Cardiac atrium fibroblast (primary cell): ENCODE measurements around the gene SPATA24. TPM values are rescaled to one million over a fixed set of nuclear protein-coding genes. Genes with fewer than 3 reads are reported as not detected.

Source experiments
- total RNA-seq: library from RNA; depleted of rRNA; stranded (reverse); fragments of >200 nt; gene quantifications from 2 replicates; pipeline ENCODE4 v1.2.3, GENCODE V29; 2015

The SPATA24 gene
- total RNA-seq = 1.8 and 6.8 TPM in 2 replicates

DNA sequence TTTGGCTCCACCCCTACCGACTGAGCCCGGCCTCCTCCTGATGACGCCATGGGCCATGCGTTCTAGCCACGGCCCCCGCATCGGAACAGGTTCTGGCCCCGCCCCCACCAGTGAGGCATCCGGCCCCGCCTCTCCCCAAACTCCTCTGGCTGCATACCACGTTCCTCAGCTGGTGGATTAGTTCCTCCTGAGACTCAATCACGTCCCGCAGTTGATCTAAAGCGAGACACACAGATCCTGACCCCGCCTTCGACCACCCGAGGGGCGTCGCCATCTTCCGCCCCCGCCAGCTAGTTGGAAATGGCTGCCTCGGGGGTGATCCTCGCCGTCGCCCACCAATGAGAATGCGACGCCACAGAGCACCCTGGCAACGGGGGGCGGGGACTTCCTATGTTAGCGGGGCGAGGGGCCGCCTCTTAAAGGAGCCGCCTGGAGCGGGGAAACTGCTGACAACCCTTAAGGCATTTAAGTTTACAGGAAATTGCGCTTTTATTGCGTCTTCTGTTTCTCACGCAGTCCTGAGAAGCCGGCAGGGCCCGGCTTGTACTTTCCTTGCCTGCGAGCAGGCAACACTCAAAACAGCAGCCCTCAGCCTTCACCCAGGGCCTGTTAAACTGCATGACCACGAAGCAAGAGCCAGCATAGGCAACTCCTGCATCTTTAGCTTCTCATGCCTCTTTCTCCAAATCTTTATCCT, at the start of gene SPATA24:
Gene SPATA24, minus strand, starts transcription at position 303 of the 697 bp plus-strand sequence. Its CDS starts 29 bp downstream, at position 274.

GRCh38 chr5:139439013-139439903, 35.4 kb upstream of the SPATA24 start, which contains the start of gene DNAJC18:
Gene DNAJC18 (minus strand): TSS chr5:139439525. CDS start chr5:139439445, 80 bp downstream.

GRCh38 chr5:139394654-139395566, 9.0 kb downstream of the SPATA24 start, which contains the start of gene PROB1:
Gene PROB1 (minus strand): TSS chr5:139395104. CDS start chr5:139395081, 23 bp downstream.

GRCh38 chr5:139389701-139390638, 13.9 kb downstream of the SPATA24 start, which contains the start of gene MZB1:
Gene MZB1 (minus strand): TSS chr5:139389913. CDS start chr5:139389856, 57 bp downstream.

GRCh38 chr5:139383275-139383992, 20.5 kb downstream of the SPATA24 start, which contains the start of gene SLC23A1:
Gene SLC23A1 (minus strand): TSS chr5:139383297. CDS start chr5:139383253, 44 bp downstream.

Other genes starting within 250 kb of the SPATA24 start
- 65.5 and 71.4 TPM in 2 replicates for gene SIL1, start 205.7 kb downstream of the SPATA24 start, total RNA-seq
- 129 and 153 TPM in 2 replicates for gene MATR3, start 110.3 kb downstream of the SPATA24 start, total RNA-seq
- gene PAIP2, start 62.2 kb downstream of the SPATA24 start, total RNA-seq = 73.2 and 90.1 TPM in 2 replicates
- not detected in 2 replicates for gene SLC23A1, start 20.8 kb downstream of the SPATA24 start, total RNA-seq
- 0.36 TPM in 1 of 2 replicates, not detected in the other for gene MZB1, start 14.2 kb downstream of the SPATA24 start, total RNA-seq
- 1.5 and 2.5 TPM in 2 replicates for gene PROB1, start 9.0 kb downstream of the SPATA24 start, total RNA-seq
- gene DNAJC18, start 35.4 kb upstream of the SPATA24 start, total RNA-seq = 2.3 and 7.8 TPM in 2 replicates
- 25.4 and 28.2 TPM in 2 replicates for gene ECSCR, start 58.7 kb upstream of the SPATA24 start, total RNA-seq
- gene SMIM33, start 66.9 kb upstream of the SPATA24 start, total RNA-seq = not detected in 2 replicates
- 69.3 and 76.2 TPM in 2 replicates for gene STING1, start 78.7 kb upstream of the SPATA24 start, total RNA-seq
- 53.3 and 76.8 TPM in 2 replicates for gene UBE2D2, start 157.2 kb upstream of the SPATA24 start, total RNA-seq
- 31.1 and 58.2 TPM in 2 replicates for gene CXXC5, start 244.3 kb upstream of the SPATA24 start, total RNA-seq